ENCODE results near the gene MYH13.

DNA sequence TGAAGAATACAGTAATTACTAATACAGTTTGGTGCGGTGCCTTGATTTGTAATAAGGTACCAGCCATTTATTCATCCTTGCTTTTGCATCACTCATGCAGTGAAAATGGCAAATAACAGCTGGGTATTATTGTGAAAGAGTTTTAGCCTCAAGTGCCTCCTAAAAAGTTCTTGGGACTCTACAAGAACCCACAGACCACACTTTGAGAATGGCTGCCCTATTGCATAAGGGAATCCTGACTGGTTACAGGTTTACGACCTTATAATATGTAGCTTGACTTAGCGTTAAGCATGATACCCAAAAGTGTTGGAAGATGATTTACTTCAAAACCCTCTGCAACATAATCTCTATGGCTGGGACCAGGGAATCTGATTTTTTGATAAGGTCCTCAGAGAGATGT is 4.2 kb downstream of the MYH13 start:
- no peak for TF ChIP-seq POLR2AphosphoS5 (IDR thresholded peaks at IDR 0.05)
- TF ChIP-seq, protein P1, sequence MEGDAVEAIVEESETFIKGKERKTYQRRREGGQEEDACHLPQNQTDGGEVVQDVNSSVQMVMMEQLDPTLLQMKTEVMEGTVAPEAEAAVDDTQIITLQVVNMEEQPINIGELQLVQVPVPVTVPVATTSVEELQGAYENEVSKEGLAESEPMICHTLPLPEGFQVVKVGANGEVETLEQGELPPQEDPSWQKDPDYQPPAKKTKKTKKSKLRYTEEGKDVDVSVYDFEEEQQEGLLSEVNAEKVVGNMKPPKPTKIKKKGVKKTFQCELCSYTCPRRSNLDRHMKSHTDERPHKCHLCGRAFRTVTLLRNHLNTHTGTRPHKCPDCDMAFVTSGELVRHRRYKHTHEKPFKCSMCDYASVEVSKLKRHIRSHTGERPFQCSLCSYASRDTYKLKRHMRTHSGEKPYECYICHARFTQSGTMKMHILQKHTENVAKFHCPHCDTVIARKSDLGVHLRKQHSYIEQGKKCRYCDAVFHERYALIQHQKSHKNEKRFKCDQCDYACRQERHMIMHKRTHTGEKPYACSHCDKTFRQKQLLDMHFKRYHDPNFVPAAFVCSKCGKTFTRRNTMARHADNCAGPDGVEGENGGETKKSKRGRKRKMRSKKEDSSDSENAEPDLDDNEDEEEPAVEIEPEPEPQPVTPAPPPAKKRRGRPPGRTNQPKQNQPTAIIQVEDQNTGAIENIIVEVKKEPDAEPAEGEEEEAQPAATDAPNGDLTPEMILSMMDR (IDR thresholded peaks at IDR 0.05), result no peak
- no peak for TF ChIP-seq POLR2A (IDR thresholded peaks at IDR 0.05)
